GM12878 (cell line): Measurements from ENCODE around the gene SH3BGRL2.

ENCODE experiments used
- CREB1 ChIP-seq: IDR thresholded peaks from 2 replicates; pipeline ENCODE4 v1.6.1; 2012; ENCODE audit warnings: low read depth, mild to moderate bottlenecking, inconsistent platforms
- LARP7 ChIP-seq: fragments of 450-650 bp; IDR thresholded peaks from 2 replicates; pipeline ENCODE4 v1.6.1; 2017; ENCODE audit warnings: mild to moderate bottlenecking
- MEF2A ChIP-seq: IDR thresholded peaks from 2 replicates; pipeline ENCODE4 v1.6.1; 2011; ENCODE audit warnings: low read depth, mild to moderate bottlenecking, low read length, moderate library complexity; ENCODE audit not compliant: insufficient read depth
- NFXL1 ChIP-seq: fragments of 450-650 bp; IDR thresholded peaks from 2 replicates; pipeline ENCODE4 v1.6.1; 2017; ENCODE audit warnings: antibody characterized with exemption, mild to moderate bottlenecking, borderline replicate concordance
- NR2C2 ChIP-seq: IDR thresholded peaks from 2 replicates; pipeline ENCODE4 v1.6.1; 2011; ENCODE audit warnings: borderline replicate concordance, low read depth; ENCODE audit not compliant: control insufficient read depth, insufficient read length
- POLR2A ChIP-seq: IDR thresholded peaks from 2 replicates; pipeline ENCODE4 v1.6.1; 2011; ENCODE audit warnings: low read depth, mild to moderate bottlenecking, low read length
- SP1 ChIP-seq: IDR thresholded peaks from one replicate; pipeline ENCODE4 v1.6.1; 2011; ENCODE audit warnings: low read depth, low read length
- ZNF274 ChIP-seq: IDR thresholded peaks from one replicate; pipeline ENCODE4 v1.8.0; 2011; ENCODE audit not compliant: insufficient read length, insufficient read depth
- TF ChIP-seq, protein P1 (sequence below): fragments of 450-650 bp; IDR thresholded peaks from 2 replicates; pipeline ENCODE4 v1.6.1; 2017; ENCODE audit warnings: antibody characterized with exemption, mild to moderate bottlenecking, moderate library complexity
- TF ChIP-seq, protein P2 (sequence below), 3 experiments: IDR thresholded peaks in 2 of 3; conservative IDR thresholded peaks in 1 of 3; 2 replicates each; pipeline ENCODE4 v1.5.1; 2011; ENCODE audit warnings: low read depth in 3 of 3, low read length in 3 of 3, mild to moderate bottlenecking in 3 of 3, control low read depth in 2 of 3, moderate library complexity in 2 of 3, inconsistent platforms in 1 of 3, mixed read lengths in 1 of 3; ENCODE audit not compliant: control insufficient read depth in 2 of 3, insufficient read depth in 1 of 3; ENCODE audit errors: extremely low read depth in 1 of 3

DNA sequence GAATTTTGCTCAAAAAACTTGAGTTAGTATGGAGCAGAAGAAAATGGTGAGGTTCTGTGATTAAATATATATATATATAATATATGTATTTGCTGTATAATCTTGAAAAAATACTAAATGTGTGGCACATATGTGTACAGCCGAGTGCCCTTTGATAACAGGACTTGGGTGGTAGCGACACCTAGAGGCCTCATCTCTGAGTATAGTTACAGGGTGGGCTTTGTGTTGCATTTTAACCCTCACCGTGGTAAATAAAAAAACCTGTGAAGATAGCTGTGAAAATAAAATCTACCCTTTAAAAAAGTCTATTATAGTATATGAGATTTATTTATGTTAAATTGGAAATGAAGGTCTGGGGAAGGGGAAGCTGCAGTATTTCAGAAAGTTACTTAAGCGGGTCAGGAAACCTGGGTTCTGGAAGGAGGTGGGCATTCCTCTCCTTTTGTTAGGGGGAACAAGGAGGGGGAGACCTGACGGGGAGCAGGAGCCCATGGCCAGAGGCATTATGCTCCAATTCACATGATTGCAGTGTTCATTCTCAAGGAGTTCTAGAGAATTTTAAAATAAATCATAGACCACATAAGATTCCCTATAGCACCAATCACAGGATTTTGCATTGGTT lies 82.7 kb downstream of the SH3BGRL2 start:
- no peak for TF ChIP-seq SP1
- TF ChIP-seq LARP7: no peak
- TF ChIP-seq, protein P1, sequence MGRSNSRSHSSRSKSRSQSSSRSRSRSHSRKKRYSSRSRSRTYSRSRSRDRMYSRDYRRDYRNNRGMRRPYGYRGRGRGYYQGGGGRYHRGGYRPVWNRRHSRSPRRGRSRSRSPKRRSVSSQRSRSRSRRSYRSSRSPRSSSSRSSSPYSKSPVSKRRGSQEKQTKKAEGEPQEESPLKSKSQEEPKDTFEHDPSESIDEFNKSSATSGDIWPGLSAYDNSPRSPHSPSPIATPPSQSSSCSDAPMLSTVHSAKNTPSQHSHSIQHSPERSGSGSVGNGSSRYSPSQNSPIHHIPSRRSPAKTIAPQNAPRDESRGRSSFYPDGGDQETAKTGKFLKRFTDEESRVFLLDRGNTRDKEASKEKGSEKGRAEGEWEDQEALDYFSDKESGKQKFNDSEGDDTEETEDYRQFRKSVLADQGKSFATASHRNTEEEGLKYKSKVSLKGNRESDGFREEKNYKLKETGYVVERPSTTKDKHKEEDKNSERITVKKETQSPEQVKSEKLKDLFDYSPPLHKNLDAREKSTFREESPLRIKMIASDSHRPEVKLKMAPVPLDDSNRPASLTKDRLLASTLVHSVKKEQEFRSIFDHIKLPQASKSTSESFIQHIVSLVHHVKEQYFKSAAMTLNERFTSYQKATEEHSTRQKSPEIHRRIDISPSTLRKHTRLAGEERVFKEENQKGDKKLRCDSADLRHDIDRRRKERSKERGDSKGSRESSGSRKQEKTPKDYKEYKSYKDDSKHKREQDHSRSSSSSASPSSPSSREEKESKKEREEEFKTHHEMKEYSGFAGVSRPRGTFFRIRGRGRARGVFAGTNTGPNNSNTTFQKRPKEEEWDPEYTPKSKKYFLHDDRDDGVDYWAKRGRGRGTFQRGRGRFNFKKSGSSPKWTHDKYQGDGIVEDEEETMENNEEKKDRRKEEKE: no peak
- TF ChIP-seq MEF2A: no peak
- no peak for TF ChIP-seq POLR2A
- TF ChIP-seq NR2C2: no peak
- TF ChIP-seq CREB1: no peak
- TF ChIP-seq, protein P2, sequence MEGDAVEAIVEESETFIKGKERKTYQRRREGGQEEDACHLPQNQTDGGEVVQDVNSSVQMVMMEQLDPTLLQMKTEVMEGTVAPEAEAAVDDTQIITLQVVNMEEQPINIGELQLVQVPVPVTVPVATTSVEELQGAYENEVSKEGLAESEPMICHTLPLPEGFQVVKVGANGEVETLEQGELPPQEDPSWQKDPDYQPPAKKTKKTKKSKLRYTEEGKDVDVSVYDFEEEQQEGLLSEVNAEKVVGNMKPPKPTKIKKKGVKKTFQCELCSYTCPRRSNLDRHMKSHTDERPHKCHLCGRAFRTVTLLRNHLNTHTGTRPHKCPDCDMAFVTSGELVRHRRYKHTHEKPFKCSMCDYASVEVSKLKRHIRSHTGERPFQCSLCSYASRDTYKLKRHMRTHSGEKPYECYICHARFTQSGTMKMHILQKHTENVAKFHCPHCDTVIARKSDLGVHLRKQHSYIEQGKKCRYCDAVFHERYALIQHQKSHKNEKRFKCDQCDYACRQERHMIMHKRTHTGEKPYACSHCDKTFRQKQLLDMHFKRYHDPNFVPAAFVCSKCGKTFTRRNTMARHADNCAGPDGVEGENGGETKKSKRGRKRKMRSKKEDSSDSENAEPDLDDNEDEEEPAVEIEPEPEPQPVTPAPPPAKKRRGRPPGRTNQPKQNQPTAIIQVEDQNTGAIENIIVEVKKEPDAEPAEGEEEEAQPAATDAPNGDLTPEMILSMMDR (IDR thresholded peaks at IDR 0.05 in 2 of 3, conservative IDR thresholded peaks at IDR 0.05 in 1 of 3; ENCODE audit: control insufficient read depth in 2 of 3, extremely low read depth in 1 of 3, insufficient read depth in 1 of 3, low read depth in 3 of 3, low read length in 3 of 3): peak; percentile 50 to 62 (median 54)
- TF ChIP-seq NFXL1: no peak
- TF ChIP-seq ZNF274: no peak
